Left forelimb (tissue), 1 donor: ENCODE results near the gene PFAS.
"Not testable (repeated sequence)": the region's sequence is repeated elsewhere in the genome, so short reads cannot be mapped to it uniquely, and the experiment has no call there.

Source experiments
- DNase-seq: peaks from one replicate; pipeline ENCODE4 v3.0.0-alpha.2; 2018; ENCODE audit warnings: low spot score

The PFAS gene

GRCh38 chr17:8248751-8249607 is at the start of gene PFAS:
TSS of gene PFAS (plus strand) at chr17:8249289. CDS start at chr17:8253938, 4,649 bp downstream.
- peak; percentile 96 for DNase-seq

- no peak for DNase-seq
These were observed 44.1 kb upstream of the PFAS start for GRCh38 chr17:8204761-8205555.

GRCh38 chr17:8206536-8206935 is 42.6 kb upstream of the PFAS start:
- no peak for DNase-seq

GRCh38 chr17:8209907-8210760 is 39.0 kb upstream of the PFAS start, which contains the start of gene AURKB:
TSS of gene AURKB (minus strand) at chr17:8210575. CDS start at chr17:8210224, 351 bp downstream.
- DNase-seq: peak; percentile 93

- no peak for DNase-seq
These were observed 38.2 kb upstream of the PFAS start for GRCh38 chr17:8210761-8211458.

- DNase-seq: no peak
These were observed 36.5 kb upstream of the PFAS start for GRCh38 chr17:8212312-8213180.

- DNase-seq: not testable (repeated sequence)
These were observed 35.1 kb upstream of the PFAS start for GRCh38 chr17:8214000-8214399.

GRCh38 chr17:8220783-8221662 is 28.1 kb upstream of the PFAS start:
- peak; percentile 97 for DNase-seq

- peak; percentile 94 for DNase-seq
These were observed 27.3 kb upstream of the PFAS start for GRCh38 chr17:8221663-8222379.

- DNase-seq: no peak
These were observed 26.8 kb upstream of the PFAS start for GRCh38 chr17:8222380-8222629.

- DNase-seq: peak; percentile 96
These were observed 26.3 kb upstream of the PFAS start for GRCh38 chr17:8222630-8223355.

- peak; percentile 82 for DNase-seq
These were observed 25.5 kb upstream of the PFAS start for GRCh38 chr17:8223356-8224126.

GRCh38 chr17:8224891-8225812 is 23.9 kb upstream of the PFAS start:
- DNase-seq: no peak

GRCh38 chr17:8225813-8226535 is 23.1 kb upstream of the PFAS start:
- DNase-seq: no peak

- peak; percentile 91 for DNase-seq
These were observed 22.4 kb upstream of the PFAS start for GRCh38 chr17:8226536-8227237.
